Measurements from ENCODE around the gene MDFIC2. TPM values are rescaled to one million over a fixed set of nuclear protein-coding genes. Genes with fewer than 3 reads are reported as not detected.
"Not testable (repeated sequence)": the region's sequence is repeated elsewhere in the genome, so short reads cannot be mapped to it uniquely, and the experiment has no call there.

The MDFIC2 gene
- total RNA-seq: not detected in 2 replicates

DNA sequence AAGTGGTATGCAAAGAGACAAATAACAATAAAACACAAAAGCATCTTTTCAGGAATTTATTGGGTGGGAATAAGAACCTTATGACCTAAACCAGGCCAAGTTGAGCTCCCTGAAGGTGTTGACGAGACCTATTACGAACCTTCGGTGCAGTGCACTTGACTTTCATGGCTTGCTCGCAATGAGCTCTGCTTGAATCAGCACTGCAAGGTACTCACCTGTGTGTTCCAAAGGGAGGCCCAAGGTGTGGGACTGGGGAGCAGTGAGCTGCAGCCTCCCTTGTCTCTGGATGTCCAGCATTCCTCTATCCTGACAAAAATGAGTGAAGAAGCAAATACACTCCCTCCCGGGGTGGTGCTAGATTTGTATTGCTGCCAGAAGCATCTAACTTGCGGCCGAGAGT is at the start of gene MDFIC2:
MDFIC2 (minus strand) TSS at position 303 of the 400 bp plus-strand sequence. CDS start 665 bp downstream, outside the sequence.
- intact Hi-C loops (cut with micrococcal nuclease): no loop called here

DNA sequence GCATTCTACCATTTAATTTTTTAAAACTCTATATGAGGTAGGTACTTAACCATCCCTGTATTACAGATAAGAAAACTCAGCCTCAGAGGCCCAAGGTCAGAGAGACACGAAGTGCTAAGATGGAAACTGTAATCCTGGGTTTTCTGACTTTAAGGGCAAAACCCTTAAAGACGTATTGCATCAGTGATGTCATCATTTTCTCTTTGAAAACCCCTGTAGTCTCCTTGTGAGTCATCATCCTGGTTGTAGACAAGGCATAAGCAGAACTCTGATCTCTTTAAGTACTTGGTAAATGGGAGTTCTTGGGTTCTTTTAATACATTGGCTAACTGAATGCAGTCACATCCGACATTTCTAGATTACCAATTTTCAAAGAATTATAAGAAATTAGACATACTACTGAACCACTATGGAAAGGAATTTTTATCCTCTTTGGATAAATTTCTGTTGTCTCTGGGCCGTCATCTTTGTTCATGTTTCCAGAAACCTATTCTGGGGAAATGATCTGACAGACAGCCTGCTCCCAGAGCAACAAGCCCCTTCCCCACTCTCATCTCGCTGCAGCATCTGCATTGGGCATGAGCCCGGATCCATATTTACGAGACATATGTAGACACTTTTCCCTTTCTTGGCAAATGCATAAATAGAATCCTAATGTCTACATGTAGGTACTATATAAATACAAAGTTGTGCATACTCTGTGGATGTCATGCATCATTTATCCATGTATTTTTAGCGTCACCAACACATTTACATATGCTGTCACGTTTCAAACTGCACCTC is 48.7 kb upstream of the MDFIC2 start:
- intact Hi-C loops (cut with micrococcal nuclease): no loop called here

DNA sequence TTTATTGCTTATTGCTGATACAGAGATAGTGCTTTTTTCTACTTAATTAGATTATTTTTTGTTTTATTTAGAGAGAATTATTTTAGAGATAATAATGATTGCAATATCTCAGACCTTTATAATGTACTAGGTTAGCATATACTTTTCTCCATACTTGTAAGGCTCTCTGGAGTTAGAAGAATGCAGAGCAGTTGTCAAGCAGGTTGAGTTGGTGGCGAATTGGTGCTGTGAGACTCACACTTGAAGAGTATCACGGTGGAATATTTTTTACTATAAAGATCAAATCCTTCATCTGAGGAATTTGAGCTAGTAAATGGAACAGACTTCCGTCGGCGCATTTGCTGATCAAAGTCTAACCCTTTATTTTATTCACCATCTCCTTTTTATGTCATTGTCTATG is 47.3 kb upstream of the MDFIC2 start:
- intact Hi-C loops (cut with micrococcal nuclease): loop anchor here (2.0 kb wide), 1 partner anchor 295 kb away; no protein-coding TSS in a partner anchor

DNA sequence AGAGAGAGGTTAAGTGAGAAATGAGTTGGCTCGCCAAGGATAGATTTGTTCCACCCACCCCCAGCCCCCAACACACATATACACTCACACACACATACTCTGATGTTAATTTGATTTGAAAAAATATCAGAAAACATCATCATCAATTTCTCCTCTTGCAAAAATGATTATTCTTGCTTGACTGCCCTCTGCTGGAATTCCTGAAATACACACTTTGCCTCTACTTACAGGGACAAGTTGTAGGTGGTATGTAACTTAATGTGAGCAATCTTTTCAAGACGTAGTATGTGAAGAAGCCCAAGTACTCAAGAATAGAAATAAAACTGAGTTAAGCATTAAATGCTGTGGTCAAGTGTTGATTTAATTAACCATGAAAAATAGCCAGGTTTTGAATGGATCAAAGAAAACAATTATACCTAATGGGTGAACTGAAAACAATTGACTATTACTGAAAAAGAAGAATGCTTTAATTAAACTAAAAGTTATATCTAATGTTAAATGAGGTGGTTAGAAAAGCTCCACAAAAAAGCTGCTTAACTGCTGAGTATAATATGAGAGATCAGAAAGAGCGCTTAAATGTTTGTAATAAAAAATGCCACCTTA is 46.6 kb upstream of the MDFIC2 start:
- intact Hi-C loops (cut with micrococcal nuclease): loop anchor here (2.0 kb wide), 1 partner anchor 294 kb away; no protein-coding TSS in a partner anchor

DNA sequence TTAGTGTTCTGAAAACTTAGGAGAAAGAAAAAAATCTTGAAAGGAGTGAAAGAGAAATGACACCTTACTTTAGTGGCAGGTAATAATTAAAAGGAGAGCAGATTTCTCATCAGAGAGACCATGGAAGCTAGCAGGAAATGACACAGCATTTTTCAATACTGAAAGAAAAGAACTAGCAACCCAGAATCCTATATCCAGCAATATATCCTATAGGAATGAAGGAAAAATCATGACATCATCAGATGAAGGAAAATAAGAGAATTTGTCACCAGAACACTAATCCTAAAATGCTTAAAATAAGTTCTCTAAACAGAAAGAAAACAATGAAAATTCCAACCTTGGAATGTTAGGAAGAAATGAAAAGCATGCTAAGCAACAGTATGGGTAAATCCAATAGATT is 39.8 kb upstream of the MDFIC2 start:
- intact Hi-C loops (cut with micrococcal nuclease): no loop called here

DNA sequence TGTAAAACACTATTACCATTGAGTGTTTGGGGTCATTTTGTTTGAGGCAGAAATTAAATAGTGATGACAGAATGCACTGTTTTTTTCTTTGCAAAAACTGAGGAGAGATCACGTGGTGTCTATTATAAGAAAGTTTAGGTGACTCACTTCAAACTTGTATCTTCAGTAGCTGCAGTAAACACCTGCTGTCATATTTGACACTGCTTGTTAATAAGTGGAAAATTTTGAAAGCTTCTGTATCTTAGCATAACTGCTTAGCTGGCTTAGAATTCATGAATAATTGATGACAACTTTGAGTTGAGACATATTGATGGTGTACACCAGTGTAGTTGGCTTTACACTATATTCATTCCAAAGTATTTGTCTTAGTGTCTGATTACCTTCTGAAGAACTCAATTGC is 29.7 kb upstream of the MDFIC2 start:
- intact Hi-C loops (cut with micrococcal nuclease): no loop called here

DNA sequence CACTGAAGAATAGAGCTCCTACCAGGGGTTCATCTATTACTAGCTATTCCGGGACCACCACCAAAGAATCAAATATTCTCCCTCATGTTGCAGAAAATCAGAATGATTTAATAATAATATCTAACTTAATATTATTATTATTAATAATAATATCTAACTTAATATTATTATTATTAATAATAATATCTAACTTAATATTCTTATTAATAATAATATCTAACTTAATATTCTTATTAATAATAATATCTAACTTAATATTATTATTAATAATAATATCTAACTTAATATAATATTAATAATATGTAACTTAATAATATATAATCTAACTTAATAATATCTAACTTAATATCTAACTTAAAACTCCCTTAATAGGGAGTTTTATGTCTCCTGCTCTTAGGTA is 24.4 kb upstream of the MDFIC2 start:
- intact Hi-C loops (cut with micrococcal nuclease): not testable (repeated sequence)

DNA sequence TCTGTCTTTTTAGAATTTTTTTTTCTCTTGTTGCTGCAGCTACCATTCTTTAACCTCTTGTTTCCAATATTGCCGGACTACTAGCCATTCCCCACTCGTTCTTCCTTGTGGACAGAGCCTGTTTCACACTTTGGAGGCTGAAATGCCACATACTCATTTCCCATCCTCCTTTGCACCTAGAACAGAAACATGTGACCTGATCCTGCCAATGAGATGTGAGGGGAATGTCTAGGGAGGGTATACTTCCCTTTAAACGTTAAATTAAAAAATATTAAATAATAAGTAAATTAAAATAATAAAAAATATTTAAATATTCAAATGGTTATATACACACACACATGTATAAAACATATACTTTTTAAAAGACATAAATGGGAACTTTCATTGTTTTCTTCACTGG is 20.6 kb upstream of the MDFIC2 start:
- intact Hi-C loops (cut with micrococcal nuclease): no loop called here

DNA sequence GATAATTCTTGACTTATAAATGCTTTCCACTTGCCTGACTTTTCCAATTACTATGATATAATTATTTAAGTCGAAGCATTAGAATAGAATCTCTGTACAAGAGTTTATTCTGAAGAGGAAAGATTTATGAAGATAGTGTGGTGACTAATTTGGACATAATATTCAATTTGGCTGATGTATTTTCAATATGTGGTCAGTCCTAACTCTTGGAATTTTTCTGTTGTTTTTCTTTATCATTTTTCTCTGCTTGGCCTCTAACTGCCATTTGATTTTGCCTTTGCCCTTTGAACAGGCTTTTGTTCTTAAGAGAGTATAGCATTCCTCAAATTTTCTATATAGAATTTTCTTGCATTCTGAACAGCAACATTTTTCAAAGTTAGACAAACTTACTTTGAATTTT is 2.6 kb upstream of the MDFIC2 start:
- intact Hi-C loops (cut with micrococcal nuclease): no loop called here

DNA sequence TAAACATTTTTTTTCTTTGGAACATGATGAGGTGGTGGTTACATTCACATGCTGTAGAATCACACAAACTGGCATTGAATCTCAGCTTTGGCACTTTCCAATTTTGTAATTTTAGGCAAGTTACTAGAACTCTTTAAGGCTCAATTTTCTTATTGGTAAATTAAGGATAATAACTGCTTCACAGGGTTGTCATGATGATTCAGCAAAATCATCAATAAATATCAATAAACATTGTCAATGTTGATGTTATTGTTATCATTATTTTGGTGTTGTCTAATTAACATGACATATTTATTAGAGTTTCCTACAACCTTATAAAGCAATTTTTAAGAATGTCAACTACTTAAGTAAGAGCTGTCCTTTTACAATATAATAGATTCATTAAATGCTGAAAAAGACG is 1.6 kb downstream of the MDFIC2 start:
- intact Hi-C loops (cut with micrococcal nuclease): no loop called here

DNA sequence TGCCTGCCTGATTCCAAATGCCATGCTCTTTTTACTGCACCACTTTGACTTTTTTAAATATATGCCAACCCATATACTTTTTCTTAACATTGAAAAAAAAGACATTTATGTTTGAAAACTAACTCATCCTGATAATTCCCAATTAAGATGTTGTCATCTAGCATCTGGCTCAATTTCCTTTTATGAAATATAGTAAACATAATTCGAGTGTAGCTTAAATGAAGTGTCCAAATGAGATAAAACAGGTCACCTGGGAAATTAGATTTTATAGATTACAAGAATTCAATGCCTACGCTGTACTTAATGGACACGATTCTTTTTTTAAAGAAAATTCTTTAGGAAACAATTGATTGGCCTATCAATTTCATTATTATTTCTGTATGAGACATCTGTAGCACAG is 2.8 kb downstream of the MDFIC2 start:
- intact Hi-C loops (cut with micrococcal nuclease): no loop called here

DNA sequence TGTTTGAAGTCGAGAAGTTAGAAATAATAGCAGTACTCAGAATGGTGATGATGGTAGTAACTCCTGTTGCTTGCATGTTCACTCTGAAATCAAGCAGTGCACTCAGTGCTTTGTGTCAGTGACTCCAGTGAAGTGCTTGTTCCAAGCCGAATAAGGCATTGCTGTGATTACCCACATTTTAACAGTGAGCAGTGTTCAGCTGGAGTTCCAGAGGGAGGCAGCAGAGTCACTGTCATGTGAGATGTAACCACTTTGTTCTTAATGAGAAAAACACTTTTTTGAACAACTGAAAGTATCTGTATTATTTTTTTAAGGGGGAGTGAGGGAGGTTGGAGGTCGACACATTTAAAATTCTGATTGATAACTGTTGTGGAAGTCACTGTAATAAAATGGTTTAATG is 3.7 kb downstream of the MDFIC2 start:
- intact Hi-C loops (cut with micrococcal nuclease): no loop called here

DNA sequence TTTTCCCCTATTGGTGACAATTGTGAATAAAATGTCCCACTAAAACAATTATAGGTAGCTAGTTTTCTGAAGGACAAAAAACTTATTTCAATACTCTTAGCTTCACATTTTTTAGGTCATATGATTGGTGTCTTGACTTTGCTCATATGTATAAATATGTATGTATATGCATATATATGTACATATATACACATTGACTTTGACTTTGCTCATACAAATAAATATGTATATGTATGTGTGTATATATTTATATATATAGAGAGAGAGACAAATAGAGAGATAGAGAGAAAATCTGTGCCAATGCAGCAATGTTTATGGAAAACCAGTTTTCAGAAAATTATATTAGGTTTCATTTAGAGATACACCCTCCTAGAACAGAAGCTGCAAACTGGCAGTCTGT is 5.7 kb downstream of the MDFIC2 start:
- intact Hi-C loops (cut with micrococcal nuclease): no loop called here

DNA sequence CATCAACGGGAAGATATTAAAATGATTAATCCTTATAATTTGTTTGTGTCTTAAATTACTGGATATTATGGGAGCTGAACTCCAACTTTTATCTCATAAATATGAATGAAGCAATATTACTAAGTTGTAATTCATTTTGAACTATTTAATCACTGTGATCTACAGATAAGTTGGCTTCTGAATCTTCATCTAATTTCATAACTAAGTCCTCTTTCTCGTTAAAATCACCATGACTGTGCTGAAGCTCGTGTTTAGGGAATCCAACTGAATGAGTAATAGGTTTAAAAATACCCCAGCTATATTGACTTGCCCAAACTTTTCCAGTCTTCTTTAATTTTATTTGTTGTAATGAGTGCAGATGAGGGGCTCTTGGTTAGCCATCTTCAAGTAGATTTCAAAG is 14.1 kb downstream of the MDFIC2 start:
- intact Hi-C loops (cut with micrococcal nuclease): no loop called here

DNA sequence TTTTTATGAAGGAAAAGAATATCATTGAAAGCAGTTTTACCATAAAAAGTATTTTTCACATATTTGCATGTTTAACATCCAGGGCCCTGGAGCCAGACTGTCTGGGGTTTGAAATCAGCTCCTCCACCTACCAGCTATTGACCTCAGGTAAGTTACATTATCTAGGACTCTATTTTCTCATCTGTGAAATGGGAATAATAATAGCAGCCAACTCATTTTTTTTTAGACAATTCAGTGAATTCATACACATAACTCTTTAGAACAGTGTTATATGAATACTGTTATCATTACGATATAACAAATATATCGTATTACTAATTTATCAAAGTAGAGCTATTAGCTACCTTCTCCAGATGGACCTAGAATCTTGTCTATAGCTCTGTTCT is 21.3 kb downstream of the MDFIC2 start:
- intact Hi-C loops (cut with micrococcal nuclease): no loop called here

DNA sequence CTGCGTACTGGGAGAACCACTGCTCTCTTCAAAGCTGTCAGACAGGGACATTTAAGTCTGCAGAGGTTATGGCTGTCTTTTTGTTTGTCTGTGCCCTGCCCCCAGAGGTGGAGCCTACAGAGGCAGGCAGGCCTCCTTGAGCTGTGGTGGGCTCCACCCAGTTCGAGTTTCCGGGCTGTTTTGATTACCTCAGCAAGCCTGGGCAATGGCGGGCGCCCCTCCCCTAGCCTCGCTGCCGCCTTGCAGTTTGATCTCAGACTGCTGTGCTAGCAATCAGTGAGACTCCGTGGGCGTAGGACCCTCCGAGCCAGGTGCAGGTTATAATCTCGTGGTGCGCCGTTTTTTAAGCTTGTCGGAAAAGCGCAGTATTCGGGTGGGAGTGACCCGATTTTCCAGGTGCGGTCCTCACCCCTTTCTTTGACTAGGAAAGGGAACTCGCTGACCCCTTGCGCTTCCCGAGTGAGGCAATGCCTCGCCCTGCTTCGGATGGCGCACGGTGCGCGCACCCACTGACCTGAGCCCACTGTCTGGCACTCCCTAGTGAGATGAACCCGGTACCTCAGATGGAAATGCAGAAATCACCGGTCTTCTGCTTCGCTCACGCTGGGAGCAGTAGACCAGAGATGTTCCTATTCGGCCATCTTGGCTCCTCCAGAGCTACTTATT is 21.9 kb downstream of the MDFIC2 start:
- intact Hi-C loops (cut with micrococcal nuclease): not testable (repeated sequence)

DNA sequence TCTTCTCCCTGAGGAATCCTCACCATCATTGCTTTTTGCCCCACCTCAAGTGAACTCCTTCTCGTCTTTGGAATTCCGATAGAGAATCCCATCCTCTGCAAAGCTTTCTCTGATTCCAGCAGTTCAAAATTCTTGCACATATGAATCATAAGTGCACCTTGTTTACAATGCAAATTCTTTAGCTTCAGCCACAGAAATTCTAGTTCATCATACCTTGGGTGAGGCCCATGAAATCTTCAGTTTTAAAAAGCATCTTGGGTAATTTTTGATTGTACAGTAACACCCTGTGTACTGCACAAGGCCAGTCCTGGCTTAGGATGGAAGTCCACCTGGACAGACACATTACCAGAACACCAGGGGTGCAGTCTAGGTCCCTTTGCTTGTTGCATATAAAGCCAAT is 30.8 kb downstream of the MDFIC2 start:
- intact Hi-C loops (cut with micrococcal nuclease): no loop called here

DNA sequence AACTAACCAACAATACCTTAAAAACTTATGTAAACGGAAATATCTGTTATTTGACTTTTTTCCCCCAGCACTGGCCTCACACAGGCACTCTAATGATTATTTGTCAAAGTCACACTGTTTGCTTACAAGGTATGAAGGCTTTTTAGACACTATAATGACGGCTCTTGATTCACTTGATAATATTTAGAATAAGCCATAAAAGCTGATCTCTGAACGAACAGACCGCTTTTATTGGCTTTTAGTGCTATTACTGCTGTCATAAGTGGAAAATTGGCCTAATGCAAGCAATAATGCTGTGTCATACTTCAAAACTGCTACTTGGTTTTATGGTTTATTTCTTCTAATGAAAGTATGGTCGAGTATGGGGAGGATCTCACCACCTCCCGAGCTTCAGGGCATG is 35.1 kb downstream of the MDFIC2 start:
- intact Hi-C loops (cut with micrococcal nuclease): no loop called here

DNA sequence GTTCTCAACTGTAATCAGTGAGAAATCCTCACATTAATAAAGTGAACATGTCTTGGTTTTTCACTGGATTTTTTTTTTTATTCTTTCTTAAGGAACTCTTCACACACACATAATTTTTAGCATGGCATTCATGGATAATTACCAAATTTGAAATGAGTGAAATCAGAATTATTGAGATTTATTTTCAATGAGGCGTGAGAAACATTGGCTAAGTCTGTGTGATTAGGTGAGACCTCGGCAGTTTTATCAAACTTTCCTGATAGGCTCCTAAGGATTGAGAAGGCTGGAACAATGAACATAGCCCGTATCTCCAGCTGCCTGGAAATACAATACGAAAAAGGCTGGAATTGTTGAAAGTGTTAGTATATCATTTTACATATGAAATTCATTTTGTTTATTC is 35.5 kb downstream of the MDFIC2 start:
- intact Hi-C loops (cut with micrococcal nuclease): no loop called here

DNA sequence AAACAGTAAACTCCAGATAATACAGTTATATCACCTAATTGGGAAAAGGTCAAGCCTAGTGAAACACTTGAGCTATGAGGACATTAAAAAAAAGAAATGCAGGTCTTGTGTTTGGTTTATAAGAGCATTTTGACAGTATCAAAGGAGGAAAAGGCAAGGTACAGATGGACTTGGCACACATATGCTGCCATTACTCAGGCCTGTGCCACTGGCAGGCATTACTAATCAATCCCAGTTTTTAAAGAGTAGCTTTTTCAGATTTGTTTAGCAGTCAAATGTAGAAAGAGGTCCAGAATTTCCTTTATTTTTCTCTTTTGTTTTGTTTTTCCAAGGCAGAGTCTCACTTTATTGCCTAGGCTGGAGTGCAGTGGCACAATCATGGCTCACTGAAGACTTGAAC is 38.9 kb downstream of the MDFIC2 start:
- intact Hi-C loops (cut with micrococcal nuclease): no loop called here

DNA sequence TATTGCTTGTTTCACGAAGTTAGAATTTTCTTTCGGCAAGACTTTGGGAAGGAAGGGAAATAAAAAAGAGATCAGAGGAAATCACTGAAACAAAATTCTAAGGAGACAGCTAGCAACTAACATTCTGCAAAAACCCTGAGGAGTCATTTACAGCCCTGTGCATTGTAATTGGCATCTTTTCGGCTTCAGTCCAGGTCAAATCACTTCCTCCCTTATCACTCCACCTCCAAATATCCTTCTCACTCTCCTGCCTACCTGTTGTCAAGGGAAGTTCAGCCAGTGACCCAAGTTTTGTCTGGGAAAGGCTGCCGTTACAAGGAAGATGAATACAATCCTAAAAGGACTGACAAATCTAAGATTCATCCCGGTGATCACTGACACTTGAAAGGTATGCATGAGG is 39.6 kb downstream of the MDFIC2 start:
- intact Hi-C loops (cut with micrococcal nuclease): no loop called here

DNA sequence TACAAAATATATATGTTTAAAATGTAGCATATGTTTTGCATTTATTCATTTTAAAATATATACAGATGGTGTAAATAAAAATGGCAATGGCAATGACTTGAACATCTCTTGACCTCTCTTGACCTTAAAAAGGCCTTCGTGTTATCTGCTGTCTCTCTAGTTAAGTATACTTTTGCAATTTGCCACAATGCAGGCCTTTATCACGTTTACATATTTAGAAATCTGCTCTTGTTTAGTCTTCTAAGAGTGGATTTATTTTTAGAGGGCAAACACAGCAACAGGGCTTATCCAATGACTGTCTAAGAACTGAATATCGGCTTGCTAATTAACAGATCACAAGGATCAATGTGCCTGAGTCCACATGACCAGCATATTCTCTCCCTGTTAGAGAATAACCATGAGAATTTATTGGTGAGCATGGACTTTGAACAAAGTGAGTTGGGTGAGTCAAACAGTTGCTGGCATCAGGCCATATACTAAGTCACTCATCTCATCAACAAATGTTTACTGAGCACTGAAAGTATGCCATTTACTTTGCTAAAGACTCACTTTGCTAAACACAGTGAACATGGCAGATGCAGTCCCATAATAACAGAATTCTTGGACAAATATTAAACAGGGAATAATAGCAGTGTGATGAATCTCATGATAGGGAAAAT is 48.2 kb downstream of the MDFIC2 start:
- intact Hi-C loops (cut with micrococcal nuclease): no loop called here

All from T-helper 2 cell treated with Interferon-gamma antibody and Interleukin-4, amounts not matched to agents 100 ng/mL and 5 ng/mL, for 36 hours (primary cell).